ENCODE measurements around the gene ACACA.
A peak's percentile ranks its signal among the peaks of the same experiment; 100 is the strongest.

Gene ACACA

DNA sequence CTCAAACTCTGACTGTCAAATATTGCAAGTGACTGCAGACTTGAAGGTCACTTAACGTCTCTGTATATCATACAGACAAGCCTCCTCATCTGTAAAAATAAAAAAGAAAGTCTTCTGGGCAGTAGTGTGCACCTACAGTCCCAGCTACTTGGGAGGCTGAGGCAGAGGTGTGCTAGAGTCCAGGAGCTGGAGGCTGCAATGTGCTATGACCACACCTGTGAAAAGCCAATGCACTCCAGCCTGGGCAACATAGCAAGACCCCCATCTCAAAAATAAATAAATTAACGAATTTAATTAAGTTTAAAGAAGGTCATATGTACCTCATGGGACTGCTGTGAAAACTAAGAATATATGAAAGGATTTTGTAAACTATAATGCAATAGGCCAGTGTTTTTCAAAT is 65.8 kb downstream of the ACACA start:
- DNase-seq, result no peak

DNA sequence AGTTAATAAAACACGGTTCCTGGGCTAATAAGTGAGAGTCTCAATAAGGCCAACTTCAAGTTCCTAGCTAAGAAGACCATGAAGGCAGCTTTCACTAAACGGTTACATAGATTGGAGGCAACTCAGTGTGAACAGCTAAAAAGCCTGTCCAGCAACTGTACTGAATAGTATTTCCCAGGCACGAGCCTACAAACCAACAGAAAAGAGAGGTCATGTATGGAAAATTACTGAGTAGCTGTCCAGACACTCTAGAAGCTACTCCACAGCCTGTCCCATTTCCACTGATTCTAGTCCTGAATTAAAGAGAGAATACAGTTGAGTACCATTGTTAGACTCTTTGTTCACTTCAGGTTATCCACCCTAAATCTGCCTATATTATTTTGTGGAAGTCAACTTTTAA is 67.3 kb downstream of the ACACA start:
- no peak for DNase-seq

DNA sequence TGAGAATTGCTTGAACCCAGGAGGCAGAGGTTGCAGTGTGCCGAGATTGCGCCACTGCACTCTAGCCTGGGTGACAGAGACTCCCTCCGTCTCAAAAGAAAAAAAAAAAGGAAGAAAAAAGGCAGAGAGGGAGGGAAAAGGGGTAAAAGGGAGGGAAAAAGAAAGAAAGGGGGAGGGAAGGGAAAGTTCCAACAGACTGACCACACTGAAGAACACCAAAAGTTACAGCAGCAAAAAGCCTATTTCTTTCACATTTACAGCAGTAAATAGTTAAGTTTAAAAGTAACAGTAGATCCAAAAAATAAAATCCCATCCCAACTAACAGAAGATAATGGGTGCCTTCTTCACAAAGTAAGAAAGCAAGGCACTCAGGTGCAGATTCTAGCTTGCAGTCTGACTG is 67.8 kb downstream of the ACACA start:
- no peak for DNase-seq

GRCh38 chr17:37327341-37328090 is 79.1 kb downstream of the ACACA start:
- DNase-seq, result no peak

DNA sequence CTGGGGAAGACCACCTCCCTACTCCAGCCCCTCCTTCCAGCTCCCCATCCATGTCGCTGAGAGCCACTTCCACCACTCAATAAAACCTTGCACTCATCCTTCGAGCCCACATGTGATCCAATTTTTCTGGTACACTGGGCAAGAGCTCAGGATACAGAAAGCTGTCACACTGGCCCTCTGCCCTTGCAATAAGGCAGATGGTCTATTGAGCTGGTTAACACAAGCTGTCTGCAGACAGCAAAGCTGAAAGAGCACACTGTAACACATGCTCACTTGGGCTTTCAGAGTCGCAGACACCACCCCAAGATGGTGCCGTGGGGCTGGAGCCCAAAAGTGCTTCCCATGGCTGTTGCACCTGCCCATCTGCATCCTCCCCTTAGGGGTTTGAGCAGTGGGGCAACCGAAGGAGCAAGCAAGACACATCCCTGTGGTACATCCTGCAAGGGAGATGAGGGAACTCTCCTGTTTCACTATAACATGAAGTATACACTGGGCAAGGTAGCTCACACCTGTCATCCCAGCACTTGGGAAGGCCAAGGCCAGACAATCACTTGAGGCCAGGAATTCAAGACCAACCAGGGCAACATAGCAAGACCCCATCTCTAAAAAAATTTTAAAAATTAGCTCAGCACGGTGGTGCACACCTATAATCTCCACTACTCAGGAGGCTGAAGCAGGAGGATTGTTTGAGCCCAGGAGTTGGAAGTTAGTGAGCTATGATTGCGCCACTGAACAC is 83.6 kb downstream of the ACACA start:
- no peak for DNase-seq

- DNase-seq, result no peak
Observed at GRCh38 chr17:37322106-37322505, 84.5 kb downstream of the ACACA start.

DNA sequence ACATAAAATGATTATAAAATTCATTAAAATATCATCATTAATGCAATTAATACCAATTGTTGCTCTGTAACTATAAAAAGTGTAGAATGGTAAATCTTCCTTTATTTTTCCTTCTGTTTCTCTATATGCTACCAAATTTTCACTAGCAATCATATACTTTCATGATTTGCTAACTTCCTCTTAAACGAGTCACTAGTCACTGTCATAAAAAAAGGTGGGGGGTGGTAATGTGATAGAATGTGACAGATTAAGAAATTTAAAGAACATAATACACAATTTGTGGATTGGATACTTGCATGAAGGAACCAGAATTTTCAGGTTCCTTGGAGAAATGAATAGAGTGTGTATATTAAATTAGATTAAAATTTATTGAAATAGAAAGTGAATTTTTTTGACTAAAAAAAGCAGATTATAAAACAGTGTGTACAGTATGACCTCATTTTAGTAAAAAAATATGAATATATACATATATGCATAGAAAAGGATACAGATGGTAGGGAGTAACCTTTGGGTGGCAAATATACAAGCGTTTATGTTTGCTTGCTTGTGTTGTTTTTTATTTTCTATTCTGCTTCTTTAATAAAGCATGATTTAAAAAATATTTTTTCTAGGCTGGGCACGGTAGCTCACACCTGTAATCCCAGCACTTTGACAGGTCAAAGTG is 87.6 kb downstream of the ACACA start:
- DNase-seq, result no peak

- DNase-seq, result no peak
Observed at GRCh38 chr17:37317867-37318266, 88.8 kb downstream of the ACACA start.

GRCh38 chr17:37315601-37316000 is 91.0 kb downstream of the ACACA start:
- DNase-seq, result no peak

DNA sequence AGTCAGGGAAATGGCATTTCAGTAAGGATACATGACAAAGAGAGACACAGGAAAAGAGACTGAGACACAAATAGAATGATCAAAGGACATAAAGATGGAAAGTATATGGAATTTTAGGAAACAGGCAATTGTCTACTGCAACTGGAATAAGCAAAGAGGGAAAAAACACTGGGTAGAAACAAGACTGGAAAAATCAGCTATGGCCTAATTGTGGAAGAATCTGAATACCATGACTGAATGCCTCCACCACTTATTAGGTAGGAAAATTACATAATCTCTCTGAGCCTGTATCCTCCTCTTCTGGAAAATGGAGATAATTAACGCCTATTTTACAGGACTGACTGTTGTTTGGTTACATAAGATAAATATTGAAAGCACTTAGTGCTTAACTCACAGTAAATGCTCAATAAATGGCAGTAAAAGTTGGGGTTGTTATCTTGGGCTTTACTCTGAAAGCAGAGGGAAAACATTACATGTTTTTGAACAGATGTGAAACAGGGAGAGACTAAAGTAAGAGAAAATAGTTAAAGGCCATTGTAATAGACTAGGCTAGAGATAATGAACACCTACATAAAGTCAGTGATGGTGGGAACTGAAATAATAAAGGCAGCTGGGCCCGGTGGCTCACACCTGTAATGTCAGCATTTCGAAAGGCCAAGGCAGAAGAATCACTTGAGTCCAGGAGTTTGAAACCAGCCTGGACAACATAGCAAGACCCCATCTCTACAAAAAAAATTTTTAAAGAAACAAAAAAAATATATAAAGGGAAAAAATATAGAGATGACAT is 94.3 kb downstream of the ACACA start:
- DNase-seq, result no peak

GRCh38 chr17:37310940-37311339 is 95.7 kb downstream of the ACACA start:
- DNase-seq, result no peak

DNA sequence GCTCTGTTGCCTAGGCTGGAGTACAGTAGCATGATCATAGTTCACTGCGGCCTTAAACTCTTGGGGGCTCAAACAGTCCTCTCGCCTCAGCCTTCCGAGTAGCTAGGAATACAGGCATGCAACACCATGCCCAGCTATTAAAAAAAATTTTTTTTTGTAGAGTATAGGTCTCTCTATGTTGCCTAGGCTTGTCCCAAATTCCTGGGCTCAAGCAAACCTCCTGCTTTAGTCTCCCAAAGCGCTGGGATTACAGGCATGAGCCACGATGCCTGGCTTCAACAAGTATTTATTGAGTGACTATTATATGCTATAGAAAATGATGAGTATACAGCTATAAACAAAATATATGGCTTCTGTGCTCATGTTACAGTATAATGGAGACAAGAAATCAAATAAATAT is 97.6 kb downstream of the ACACA start:
- DNase-seq, result no peak

GRCh38 chr17:37305406-37305905 is 101.2 kb downstream of the ACACA start:
- DNase-seq, result peak; percentile 36

DNA sequence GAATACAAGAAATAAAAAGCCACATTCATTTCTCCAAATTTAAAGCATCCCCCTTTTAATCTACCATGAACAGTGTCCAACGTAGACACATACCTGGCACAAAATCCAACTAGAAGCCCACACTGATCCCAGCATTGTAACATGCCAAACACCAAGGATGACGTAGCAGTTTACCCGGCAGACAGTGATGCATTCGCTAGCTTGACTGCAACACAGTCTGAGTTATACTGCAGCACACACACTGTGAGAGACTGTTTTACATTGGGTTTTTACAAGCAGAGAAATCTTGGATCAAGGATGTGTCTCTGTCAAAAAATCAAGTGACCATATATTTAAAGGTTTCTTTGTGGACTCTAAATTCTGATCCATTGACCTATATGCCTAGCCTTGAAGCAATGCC is 105.3 kb downstream of the ACACA start:
- no peak for DNase-seq

- DNase-seq, result no peak
Observed at GRCh38 chr17:37300683-37301082, 106.0 kb downstream of the ACACA start.

DNA sequence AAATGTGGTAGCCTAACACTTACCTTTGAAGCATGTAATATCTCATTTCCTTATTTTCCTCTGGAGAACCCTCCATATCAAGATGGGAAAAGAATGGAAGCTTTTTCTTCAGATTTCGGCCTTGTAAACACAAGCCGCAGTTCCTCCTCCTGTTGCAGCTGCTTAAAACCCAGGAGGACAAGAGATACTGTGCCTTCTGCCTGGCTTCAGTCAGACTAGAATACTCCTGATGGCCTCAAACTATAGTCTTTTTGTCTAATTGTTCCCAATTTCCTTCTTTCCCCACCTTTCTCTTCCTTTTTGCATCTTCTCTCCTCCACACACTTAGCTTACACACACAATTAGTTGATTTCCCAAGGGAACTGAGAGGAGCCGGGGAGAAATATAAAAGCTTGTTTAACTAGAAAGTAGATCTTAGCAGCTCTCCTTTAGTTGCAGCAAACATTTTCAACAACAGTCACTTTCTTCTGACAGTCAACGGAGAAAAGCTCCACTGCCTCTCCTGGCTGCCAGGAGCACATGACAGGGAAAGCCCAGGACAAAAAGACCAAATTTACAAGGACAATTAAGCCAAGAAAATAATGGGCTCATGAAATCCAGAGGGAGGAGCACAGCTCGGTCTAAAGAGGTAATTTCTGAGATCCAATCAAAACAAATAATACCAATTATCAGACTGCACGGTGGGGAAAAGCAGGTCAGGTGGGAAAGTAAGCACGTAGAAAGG is 107.2 kb downstream of the ACACA start:
- no peak for DNase-seq

DNA sequence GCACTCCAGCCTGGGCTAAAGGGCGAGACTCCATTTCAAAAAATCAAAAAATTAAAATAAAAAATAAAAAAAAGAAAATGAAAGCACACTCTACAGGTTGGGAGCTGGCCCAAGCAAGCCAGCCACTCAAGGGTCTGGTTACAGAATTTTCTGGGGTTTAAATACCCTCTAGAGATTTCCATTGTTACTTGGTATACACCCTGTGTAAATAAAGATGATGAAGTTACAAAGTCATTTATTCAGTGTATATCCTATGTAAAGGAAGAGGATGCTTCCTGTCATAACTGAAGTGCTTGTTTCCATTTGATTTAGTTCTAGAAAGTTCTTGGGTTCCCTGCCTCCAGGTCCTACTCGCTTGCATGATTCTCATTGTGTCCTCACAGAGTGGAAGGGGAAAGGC is 110.7 kb downstream of the ACACA start:
- DNase-seq, result no peak

DNA sequence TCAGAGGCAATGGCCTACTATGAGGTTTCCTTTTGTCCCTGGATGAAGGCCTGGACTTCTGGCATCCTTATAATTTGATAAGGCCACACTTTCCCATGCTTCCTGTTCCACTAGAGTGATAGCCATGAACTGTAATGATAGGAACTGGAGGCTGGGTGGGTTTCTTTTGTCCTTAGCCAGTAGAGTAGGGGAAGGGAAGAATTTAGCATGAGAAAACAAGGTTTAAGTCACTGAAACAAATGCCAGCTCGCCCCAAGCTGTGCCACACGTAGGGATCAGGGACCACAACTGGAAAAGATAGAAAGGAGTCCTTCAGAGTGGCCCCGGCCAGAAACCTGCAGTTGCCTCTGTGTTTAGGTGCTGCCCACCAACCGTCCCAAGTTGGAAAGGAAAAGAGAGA is 111.7 kb downstream of the ACACA start:
- DNase-seq, result no peak

DNA sequence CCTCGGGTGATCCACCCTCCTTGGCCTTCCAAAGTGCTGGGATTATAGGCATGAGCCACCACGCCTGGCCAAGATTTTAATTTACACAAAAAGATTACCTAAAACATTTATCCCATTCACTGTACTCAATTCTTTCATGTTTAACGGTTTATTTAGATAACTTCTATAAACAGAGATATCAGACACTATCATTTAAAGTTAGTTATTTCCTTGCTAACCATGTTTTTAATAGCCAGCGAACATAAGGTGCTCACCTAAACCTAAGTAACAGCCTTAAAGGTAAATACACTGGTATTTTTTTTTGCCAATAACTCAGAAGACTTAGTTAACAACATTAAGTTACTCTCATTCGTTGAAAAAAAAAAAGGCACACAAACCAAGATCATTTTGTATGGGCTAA is 112.9 kb downstream of the ACACA start:
- DNase-seq, result no peak

GRCh38 chr17:37292429-37293139 is 114.1 kb downstream of the ACACA start:
- DNase-seq, result no peak

GRCh38 chr17:37291351-37291750 is 115.3 kb downstream of the ACACA start:
- DNase-seq, result no peak

- no peak for DNase-seq
Observed at GRCh38 chr17:37286430-37286829, 120.2 kb downstream of the ACACA start.
